Osteocyte (in vitro differentiated cells): ENCODE data around the gene PUM1. TPM values are rescaled to one million over a fixed set of nuclear protein-coding genes. Genes with fewer than 3 reads are reported as not detected.

ENCODE experiments used
- DNase-seq: peaks from one replicate; pipeline ENCODE4 v3.0.0; 2021; ENCODE audit warnings: mixed read lengths; ENCODE audit not compliant: unreplicated experiment; ENCODE audit errors: extremely low spot score
- H3K27ac Mint-ChIP-seq: one replicate; pipeline ENCODE4 v1.8.0; 2021; ENCODE audit warnings: mild to moderate bottlenecking, mixed read lengths; ENCODE audit not compliant: unreplicated experiment
- H3K27me3 Mint-ChIP-seq: one replicate; pipeline ENCODE4 v1.8.0; 2021; ENCODE audit warnings: mixed read lengths; ENCODE audit not compliant: unreplicated experiment
- H3K36me3 Mint-ChIP-seq: one replicate; pipeline ENCODE4 v1.8.0; 2021; ENCODE audit warnings: mixed read lengths; ENCODE audit not compliant: unreplicated experiment
- H3K4me1 Mint-ChIP-seq: one replicate; pipeline ENCODE4 v1.8.0; 2021; ENCODE audit warnings: mixed read lengths; ENCODE audit not compliant: unreplicated experiment
- H3K4me3 Mint-ChIP-seq: one replicate; pipeline ENCODE4 v1.8.0; 2021; ENCODE audit warnings: mild to moderate bottlenecking, moderate library complexity, mixed read lengths; ENCODE audit not compliant: unreplicated experiment
- H3K9me3 Mint-ChIP-seq: one replicate; pipeline ENCODE4 v1.8.0; 2021; ENCODE audit warnings: mixed read lengths; ENCODE audit not compliant: unreplicated experiment
- CTCF ChIP-seq: fragments of 200-600 bp; sonication (generic); IDR thresholded peaks from 2 replicates; pipeline ENCODE4 v1.5.0; 2021; ENCODE audit warnings: antibody characterized with exemption, mild to moderate bottlenecking, moderate library complexity
- total RNA-seq: library from RNA; stranded (reverse); gene quantifications from 2 replicates; pipeline ENCODE4 v1.2.1, GENCODE V29; 2021

The PUM1 gene
- total RNA-seq, 1 donor from 2014 or later: 145 TPM

- Mint-ChIP-seq H3K4me1 (peaks cover 56% of the 10 kb centered on the region), H3K27me3 (no peaks in the 10 kb centered on the region), H3K4me3 (peak overlapping the region; percentile 22), H3K27ac (peak overlapping the region; percentile 81), H3K36me3 (peaks cover 27% of the 10 kb centered on the region), H3K9me3 (no peaks in the 10 kb centered on the region)
- no peak for DNase-seq
- TF ChIP-seq CTCF: no peak
Observed at GRCh38 chr1:31007462-31007991, 58.0 kb downstream of the PUM1 start.

DNA sequence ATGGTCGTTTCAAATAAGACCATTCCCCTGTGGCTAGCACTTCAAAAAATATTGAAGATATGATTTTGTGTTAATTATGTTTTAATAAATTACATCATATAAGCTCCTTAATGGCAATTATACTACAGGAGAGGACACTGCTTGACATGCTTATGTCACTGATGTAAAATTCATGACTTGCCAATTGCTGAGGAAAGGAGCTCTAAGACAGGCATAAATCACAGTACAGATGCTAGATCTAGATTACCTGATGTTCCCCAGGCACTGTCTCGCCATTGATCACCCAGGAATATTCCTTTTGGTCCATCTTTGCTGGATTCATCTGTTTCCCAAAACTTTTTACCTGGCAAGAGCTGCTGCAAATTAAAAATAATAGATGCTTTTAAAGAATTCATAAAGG lies 58.8 kb downstream of the PUM1 start:
- Mint-ChIP-seq H3K27ac (peak overlapping the region; percentile 81), H3K4me1 (peaks cover 51% of the 10 kb centered on the region), H3K36me3 (peaks cover 27% of the 10 kb centered on the region), H3K27me3 (no peaks in the 10 kb centered on the region), H3K9me3 (no peaks in the 10 kb centered on the region), H3K4me3 (no peak overlapping the region)
- no peak for TF ChIP-seq CTCF
- DNase-seq: no peak

DNA sequence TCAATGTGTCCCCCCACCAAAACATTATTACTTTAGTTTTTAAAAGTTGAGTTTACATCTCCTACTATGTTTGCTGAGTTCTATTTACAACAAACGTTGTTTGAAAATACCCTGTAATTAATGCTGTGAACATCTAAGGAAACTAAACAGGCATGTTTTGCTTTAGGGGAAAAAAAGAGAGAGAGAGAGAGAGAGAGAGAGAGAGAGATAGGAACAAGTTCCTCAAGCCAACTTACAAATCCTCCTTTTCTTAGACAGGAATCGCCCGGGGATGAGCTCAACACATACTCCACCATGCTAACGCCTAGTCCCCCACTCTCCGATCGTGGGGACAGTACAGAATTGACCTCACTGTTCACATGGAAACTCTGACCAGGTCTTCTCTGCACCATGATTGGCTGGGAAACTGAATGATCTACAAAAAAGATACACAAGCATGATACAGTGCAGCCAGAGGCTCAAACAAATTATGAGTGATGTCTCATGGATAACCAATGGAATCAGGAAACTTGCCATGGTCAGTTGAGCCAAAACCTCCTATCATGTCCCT lies 59.8 kb downstream of the PUM1 start:
- no peaks in the 10 kb centered on the region for H3K9me3 Mint-ChIP-seq
- H3K27me3 Mint-ChIP-seq: no peaks in the 10 kb centered on the region
- no peak overlapping the region for H3K4me3 Mint-ChIP-seq
- TF ChIP-seq CTCF: no peak
- DNase-seq: no peak
- no peak overlapping the region for H3K27ac Mint-ChIP-seq
- H3K36me3 Mint-ChIP-seq: peaks cover 27% of the 10 kb centered on the region
- peaks cover 47% of the 10 kb centered on the region for H3K4me1 Mint-ChIP-seq

DNA sequence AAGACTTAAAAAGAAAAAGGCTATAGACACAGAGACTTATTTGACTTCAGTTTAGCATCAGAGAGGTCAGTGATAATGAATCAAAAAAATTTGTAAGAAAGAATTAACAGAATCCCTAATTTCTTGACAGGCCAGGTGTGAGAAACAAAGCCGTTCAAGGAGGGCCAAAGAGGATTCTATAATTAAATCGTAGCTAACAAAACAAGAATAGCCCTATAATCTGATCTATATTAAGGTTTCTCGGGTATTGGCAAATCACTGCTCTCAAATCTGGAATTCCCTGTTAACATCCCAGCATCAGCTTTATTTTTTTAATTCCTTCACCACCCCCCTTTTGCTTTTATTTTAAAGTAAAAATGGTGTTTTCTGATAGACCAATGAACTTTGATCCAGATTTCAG lies 60.3 kb downstream of the PUM1 start:
- no peak for TF ChIP-seq CTCF
- no peak overlapping the region for H3K4me3 Mint-ChIP-seq
- DNase-seq: no peak
- H3K27ac Mint-ChIP-seq: no peak overlapping the region
- H3K36me3 Mint-ChIP-seq: peaks cover 27% of the 10 kb centered on the region
- no peaks in the 10 kb centered on the region for H3K9me3 Mint-ChIP-seq
- H3K4me1 Mint-ChIP-seq: peaks cover 43% of the 10 kb centered on the region
- no peaks in the 10 kb centered on the region for H3K27me3 Mint-ChIP-seq

DNA sequence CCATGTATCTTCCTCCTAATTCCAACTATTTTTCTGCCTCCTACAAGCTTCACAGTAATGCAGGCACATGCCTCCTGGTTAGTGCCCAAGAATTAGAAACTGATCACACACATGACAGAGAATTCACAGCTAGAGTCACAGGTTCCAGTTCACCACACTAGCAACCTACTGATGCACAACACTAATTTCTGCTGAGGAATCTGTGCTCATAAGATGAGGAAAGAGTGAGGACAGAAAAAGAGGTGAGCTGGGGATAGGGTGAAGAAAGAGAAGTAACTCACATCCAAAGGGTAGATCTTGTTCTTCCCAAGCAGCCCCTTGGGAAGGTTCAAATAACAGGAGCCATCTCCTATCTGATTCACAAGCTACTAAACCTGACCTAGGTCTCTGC lies 61.3 kb downstream of the PUM1 start:
- Mint-ChIP-seq H3K36me3 (peaks cover 27% of the 10 kb centered on the region), H3K4me1 (peaks cover 37% of the 10 kb centered on the region), H3K27me3 (no peaks in the 10 kb centered on the region), H3K9me3 (no peaks in the 10 kb centered on the region), H3K4me3 (no peak overlapping the region), H3K27ac (peak overlapping the region; percentile 12)
- no peak for DNase-seq
- no peak for TF ChIP-seq CTCF
